Gastrocnemius medialis (tissue), 4 donors: ENCODE results near the gene TNS1. TPM values are rescaled to one million over a fixed set of nuclear protein-coding genes. Genes with fewer than 3 reads are reported as not detected.

ENCODE experiments used
- ATAC-seq, 2 donors: fragments of 150-250 bp; one replicate each; pipeline ENCODE4 v1.9.1; 2016
- DNase-seq, 2 donors: peaks; one replicate each; pipeline ENCODE4 v3.0.0-alpha.2; 2019
- H3K27ac ChIP-seq, 4 donors: fragments of 200-600 bp; sonication (generic); 1 replicate in 1 of 4; 2 replicates in 3 of 4; pipeline ENCODE4 v1.5.1; 2016 to 2018; ENCODE audit warnings: mild to moderate bottlenecking in 2 of 4, moderate library complexity in 1 of 4
- H3K27me3 ChIP-seq, 3 donors: fragments of 200-600 bp; sonication (generic) in 2 of 3; 1 replicate in 1 of 3; 2 replicates in 2 of 3; pipeline versions ENCODE4 v1.5.1 to v1.6.0; 2016 to 2019; ENCODE audit warnings: mild to moderate bottlenecking in 1 of 3, moderate library complexity in 1 of 3
- H3K36me3 ChIP-seq, 2 donors: fragments of 200-600 bp; sonication (generic) in 1 of 2; one replicate each; pipeline ENCODE4 v1.5.1; 2017 to 2018
- H3K4me1 ChIP-seq, 2 donors: fragments of 200-600 bp; sonication (generic) in 1 of 2; one replicate each; pipeline ENCODE4 v1.5.1; 2016 to 2017; ENCODE audit warnings: mild to moderate bottlenecking in 2 of 2
- H3K4me3 ChIP-seq, 4 donors: fragments of 200-600 bp; sonication (generic) in 3 of 4; 1 replicate in 1 of 4; 2 replicates in 3 of 4; pipeline ENCODE4 v1.5.1; 2016 to 2019; ENCODE audit warnings: mild to moderate bottlenecking in 2 of 4
- H3K9me3 ChIP-seq, 3 donors: fragments of 200-600 bp; sonication (generic) in 2 of 3; 1 replicate in 1 of 3; 2 replicates in 2 of 3; pipeline ENCODE4 v1.5.1; 2016 to 2019
- POLR2A ChIP-seq, 2 donors: fragments of 450-650 bp; IDR thresholded peaks; one replicate each; pipeline ENCODE4 v1.6.1; 2017; ENCODE audit warnings: antibody characterized with exemption in 2 of 2, mild to moderate bottlenecking in 2 of 2, moderate library complexity in 2 of 2
- in situ Hi-C, 4 donors: fragments of 200-750 bp; cut with MboI; loops; one replicate each; pipeline versions ENCODE4 v1.15.0 to v1.8.0; 2017; ENCODE audit warnings: low sequenced_read_pairs in 4 of 4
- intact Hi-C: fragments of 100-400 bp; cut with DNase I; formaldehyde crosslinking; loops from one replicate; pipeline ENCODE4 v1.15.1; 2023; ENCODE audit warnings: low total_unique reads
- microRNA-seq, 2 donors: library from miRNA; unstranded; fragments of <30 nt; microRNA quantifications; one replicate each; pipeline ENCODE4, GENCODE V29; 2016; ENCODE audit warnings: borderline replicate concordance in 2 of 2
- total RNA-seq, 4 donors: library from RNA; depleted of rRNA; stranded (reverse); fragments of >200 nt; gene quantifications; one replicate each; pipeline versions ENCODE4 v1.1.0 to v1.2.3, GENCODE V29; 2016
- TF ChIP-seq, protein P1 (sequence below), 5 experiments: fragments of 450-650 bp in 3 of 5; fragments of 200-600 bp in 2 of 5; sonication (generic) in 2 of 5; IDR thresholded peaks in 4 of 5; conservative IDR thresholded peaks in 1 of 5; 1 replicate in 4 of 5; 2 replicates in 1 of 5; pipeline ENCODE4 v1.5.1; 2016 to 2019; ENCODE audit warnings: antibody characterized with exemption in 5 of 5, mild to moderate bottlenecking in 3 of 5, moderate library complexity in 3 of 5

The TNS1 gene
- total RNA-seq, 4 donors from 2014 or later, result 407 to 670 (median 484) TPM

DNA sequence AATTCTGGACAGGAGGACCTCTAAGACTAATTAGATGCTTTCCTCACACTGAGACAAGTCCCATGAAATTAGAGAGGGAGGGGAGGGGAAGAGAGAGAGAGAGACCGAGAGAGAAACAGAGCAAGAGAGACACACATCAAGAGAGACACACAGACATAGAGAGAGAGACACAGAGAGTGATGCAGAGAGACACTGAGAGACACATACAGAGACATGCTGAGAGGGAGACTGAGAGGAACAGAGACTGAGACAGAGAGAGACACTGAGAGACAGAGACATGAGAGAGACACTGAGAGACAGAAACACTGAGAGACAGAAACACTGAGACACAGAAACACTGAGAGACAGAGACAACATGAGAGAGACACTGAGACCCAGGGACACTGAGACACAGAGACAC is 250.8 kb downstream of the TNS1 start:
- Histone ChIP-seq H3K9me3 (no peaks in the 10 kb centered on the region), H3K4me3 (no peak overlapping the region), H3K36me3 (no peaks in the 10 kb centered on the region), H3K4me1 (peaks cover 4 to 7% of the 10 kb centered on the region in 2 donors), H3K27me3 (no peaks in the 10 kb centered on the region), H3K27ac (no peak overlapping the region)
- in situ Hi-C loops, result no loop called here
- ATAC-seq, result no peak
- intact Hi-C loops, result loop anchor here (10.0 kb wide), 1 partner anchor 417 kb away; no protein-coding TSS in a partner anchor
- TF ChIP-seq, protein P1, sequence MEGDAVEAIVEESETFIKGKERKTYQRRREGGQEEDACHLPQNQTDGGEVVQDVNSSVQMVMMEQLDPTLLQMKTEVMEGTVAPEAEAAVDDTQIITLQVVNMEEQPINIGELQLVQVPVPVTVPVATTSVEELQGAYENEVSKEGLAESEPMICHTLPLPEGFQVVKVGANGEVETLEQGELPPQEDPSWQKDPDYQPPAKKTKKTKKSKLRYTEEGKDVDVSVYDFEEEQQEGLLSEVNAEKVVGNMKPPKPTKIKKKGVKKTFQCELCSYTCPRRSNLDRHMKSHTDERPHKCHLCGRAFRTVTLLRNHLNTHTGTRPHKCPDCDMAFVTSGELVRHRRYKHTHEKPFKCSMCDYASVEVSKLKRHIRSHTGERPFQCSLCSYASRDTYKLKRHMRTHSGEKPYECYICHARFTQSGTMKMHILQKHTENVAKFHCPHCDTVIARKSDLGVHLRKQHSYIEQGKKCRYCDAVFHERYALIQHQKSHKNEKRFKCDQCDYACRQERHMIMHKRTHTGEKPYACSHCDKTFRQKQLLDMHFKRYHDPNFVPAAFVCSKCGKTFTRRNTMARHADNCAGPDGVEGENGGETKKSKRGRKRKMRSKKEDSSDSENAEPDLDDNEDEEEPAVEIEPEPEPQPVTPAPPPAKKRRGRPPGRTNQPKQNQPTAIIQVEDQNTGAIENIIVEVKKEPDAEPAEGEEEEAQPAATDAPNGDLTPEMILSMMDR (IDR thresholded peaks at IDR 0.05 in 4 of 5, conservative IDR thresholded peaks at IDR 0.05 in 1 of 5), result no peak
- TF ChIP-seq POLR2A (IDR thresholded peaks at IDR 0.05), result no peak
- DNase-seq, result no peak

DNA sequence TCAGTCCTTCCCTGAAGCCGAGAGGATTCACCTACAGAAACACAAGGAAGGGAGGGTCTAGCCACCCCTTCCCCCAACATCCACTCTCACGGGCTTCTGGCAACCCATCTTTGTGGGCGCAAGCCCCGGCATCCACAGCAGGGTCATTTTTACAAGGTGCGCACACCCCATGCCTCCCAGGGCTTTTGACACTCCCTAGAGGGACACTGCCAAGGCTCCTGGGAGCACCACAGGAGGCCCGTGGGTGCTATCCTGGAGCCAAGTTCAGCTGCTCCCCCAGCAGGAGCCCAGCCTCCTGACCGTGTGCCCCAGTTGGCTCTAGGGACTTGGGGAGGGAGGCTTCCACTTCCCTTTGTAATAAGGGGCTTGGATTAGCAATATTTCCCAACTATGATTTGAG is 251.6 kb downstream of the TNS1 start:
- H3K9me3 ChIP-seq, result no peaks in the 10 kb centered on the region
- H3K4me1 ChIP-seq, result peaks cover 0 to under 1% of the 10 kb centered on the region in 2 donors
- DNase-seq (no peak), ATAC-seq (no peak)
- H3K36me3 ChIP-seq, result no peaks in the 10 kb centered on the region
- intact Hi-C loops (loop anchor here (10.0 kb wide), 1 partner anchor 416 kb away; no protein-coding TSS in a partner anchor), in situ Hi-C loops (no loop called here)
- H3K27ac ChIP-seq, result no peak overlapping the region
- no peaks in the 10 kb centered on the region for H3K27me3 ChIP-seq
- H3K4me3 ChIP-seq, result no peak overlapping the region
- TF ChIP-seq, protein P1 (IDR thresholded peaks at IDR 0.05 in 4 of 5, conservative IDR thresholded peaks at IDR 0.05 in 1 of 5), result no peak
- no peak for TF ChIP-seq POLR2A (IDR thresholded peaks at IDR 0.05)

Small RNA genes within 50 kb of the gene (microRNA-seq; reads per million reads assigned to microRNA genes)
- gene MIR6809, result 0 to 0.85 reads per million in 2 donors

Other genes with a start within 250 kb of the TNS1 start
- gene RUFY4, start 66.3 kb upstream of the TNS1 start, total RNA-seq, result under 1 TPM in 1 of 4 donors, not detected in 3; 0.25 TPM
- gene CXCR2, start 123.0 kb upstream of the TNS1 start, total RNA-seq, result under 1 TPM in 3 of 4 donors, not detected in 1; 0.07 to 0.61 (median 0.26) TPM
- gene CXCR1, start 164.0 kb upstream of the TNS1 start, total RNA-seq, result under 1 TPM in 3 of 4 donors, not detected in 1; 0.41 to 0.55 (median 0.53) TPM
- 100 to 1,000 TPM; 181 to 231 (median 193) TPM for gene ARPC2, start 214.2 kb upstream of the TNS1 start, total RNA-seq